IPS-18c (cell line): ENCODE measurements around the gene TSPAN9.

ENCODE experiments used
- H3K4me3 ChIP-seq: 2 replicates; pipeline ENCODE4 v1.7.0; 2013; ENCODE audit warnings: low read depth, mild to moderate bottlenecking, low read length, moderate library complexity; ENCODE audit not compliant: insufficient read depth
- H3K9me3 ChIP-seq: one replicate; pipeline ENCODE4 v1.6.1; 2013; ENCODE audit warnings: mild to moderate bottlenecking, low read length, moderate library complexity; ENCODE audit not compliant: control insufficient read depth, insufficient read depth

The TSPAN9 gene

GRCh38 chr12:3124917-3125316 lies 47.7 kb downstream of the TSPAN9 start:
- Histone ChIP-seq H3K4me3 (no peak overlapping the region), H3K9me3 (no peaks in the 10 kb centered on the region)

GRCh38 chr12:3125674-3126073 lies 48.5 kb downstream of the TSPAN9 start:
- Histone ChIP-seq H3K9me3 (no peaks in the 10 kb centered on the region), H3K4me3 (no peak overlapping the region)

GRCh38 chr12:3127832-3128231 lies 50.7 kb downstream of the TSPAN9 start:
- no peaks in the 10 kb centered on the region for H3K9me3 ChIP-seq
- H3K4me3 ChIP-seq, result no peak overlapping the region

GRCh38 chr12:3128498-3129293 lies 51.5 kb downstream of the TSPAN9 start:
- Histone ChIP-seq H3K9me3 (no peaks in the 10 kb centered on the region), H3K4me3 (no peak overlapping the region)

- Histone ChIP-seq H3K9me3 (no peaks in the 10 kb centered on the region), H3K4me3 (no peak overlapping the region)
These were observed 52.3 kb downstream of the TSPAN9 start for GRCh38 chr12:3129301-3130056.

GRCh38 chr12:3130057-3130830 lies 53.1 kb downstream of the TSPAN9 start:
- Histone ChIP-seq H3K4me3 (no peak overlapping the region), H3K9me3 (no peaks in the 10 kb centered on the region)

- Histone ChIP-seq H3K4me3 (no peak overlapping the region), H3K9me3 (no peaks in the 10 kb centered on the region)
These were observed 54.0 kb downstream of the TSPAN9 start for GRCh38 chr12:3131129-3131528.

GRCh38 chr12:3132636-3133404 lies 55.6 kb downstream of the TSPAN9 start:
- peaks cover 1% of the 10 kb centered on the region for H3K9me3 ChIP-seq
- H3K4me3 ChIP-seq, result no peak overlapping the region

- H3K9me3 ChIP-seq, result peaks cover 2% of the 10 kb centered on the region
- H3K4me3 ChIP-seq, result no peak overlapping the region; the same call in 1 of the 2 replicates
These were observed 56.2 kb downstream of the TSPAN9 start for GRCh38 chr12:3133405-3133783.

- Histone ChIP-seq H3K4me3 (no peak overlapping the region), H3K9me3 (peaks cover 2% of the 10 kb centered on the region)
These were observed 56.9 kb downstream of the TSPAN9 start for GRCh38 chr12:3134126-3134525.

GRCh38 chr12:3134526-3135135 lies 57.5 kb downstream of the TSPAN9 start:
- Histone ChIP-seq H3K4me3 (no peak overlapping the region), H3K9me3 (peaks cover 2% of the 10 kb centered on the region)

- H3K4me3 ChIP-seq, result no peak overlapping the region
- H3K9me3 ChIP-seq, result peaks cover 2% of the 10 kb centered on the region
These were observed 58.6 kb downstream of the TSPAN9 start for GRCh38 chr12:3135522-3136461.

- Histone ChIP-seq H3K4me3 (no peak overlapping the region), H3K9me3 (peaks cover 2% of the 10 kb centered on the region)
These were observed 59.6 kb downstream of the TSPAN9 start for GRCh38 chr12:3136641-3137267.

- no peak overlapping the region for H3K4me3 ChIP-seq
- peaks cover 2% of the 10 kb centered on the region for H3K9me3 ChIP-seq
These were observed 60.1 kb downstream of the TSPAN9 start for GRCh38 chr12:3137268-3137781.

- Histone ChIP-seq H3K9me3 (peaks cover 2% of the 10 kb centered on the region), H3K4me3 (no peak overlapping the region; the same call in 1 of the 2 replicates)
These were observed 60.8 kb downstream of the TSPAN9 start for GRCh38 chr12:3137814-3138445.
